ENCODE data around the gene LIPT2.
"Not testable (repeated sequence)": the region's sequence is repeated elsewhere in the genome, so short reads cannot be mapped to it uniquely, and the experiment has no call there.

LIPT2 gene

GRCh38 chr11:74492974-74493790, at the start of gene LIPT2:
LIPT2 (minus strand) TSS chr11:74493724; CDS start chr11:74493703, 21 bp downstream.
- peak; percentile 98 for DNase-seq

GRCh38 chr11:74541466-74541865, 47.9 kb upstream of the LIPT2 start:
- no peak for DNase-seq

GRCh38 chr11:74540270-74540669, 46.7 kb upstream of the LIPT2 start:
- DNase-seq: no peak

GRCh38 chr11:74538680-74539079, 45.2 kb upstream of the LIPT2 start:
- no peak for DNase-seq

- no peak for DNase-seq
Observed at GRCh38 chr11:74535371-74536160, 42.0 kb upstream of the LIPT2 start.

GRCh38 chr11:74534946-74535275, 41.4 kb upstream of the LIPT2 start:
- DNase-seq: not testable (repeated sequence)

GRCh38 chr11:74534216-74534945, 40.9 kb upstream of the LIPT2 start:
- DNase-seq: no peak

GRCh38 chr11:74533421-74533820, 39.9 kb upstream of the LIPT2 start:
- DNase-seq: no peak

GRCh38 chr11:74532501-74533246, 39.1 kb upstream of the LIPT2 start:
- DNase-seq: no peak

GRCh38 chr11:74524978-74525377, 31.5 kb upstream of the LIPT2 start:
- DNase-seq: no peak

GRCh38 chr11:74524501-74524900, 31.0 kb upstream of the LIPT2 start:
- DNase-seq: no peak

GRCh38 chr11:74522776-74523175, 29.3 kb upstream of the LIPT2 start:
- DNase-seq: no peak

GRCh38 chr11:74521666-74522252, 28.2 kb upstream of the LIPT2 start:
- no peak for DNase-seq

- no peak for DNase-seq
Observed at GRCh38 chr11:74520927-74521665, 27.6 kb upstream of the LIPT2 start.

- DNase-seq: no peak
Observed at GRCh38 chr11:74520316-74520715, 26.8 kb upstream of the LIPT2 start.

- no peak for DNase-seq
Observed at GRCh38 chr11:74519710-74520109, 26.2 kb upstream of the LIPT2 start.

GRCh38 chr11:74517592-74517991, 24.1 kb upstream of the LIPT2 start:
- DNase-seq: not testable (repeated sequence)

GRCh38 chr11:74507582-74507981, 14.1 kb upstream of the LIPT2 start:
- DNase-seq: no peak

GRCh38 chr11:74506823-74507222, 13.3 kb upstream of the LIPT2 start:
- no peak for DNase-seq

- DNase-seq: no peak
Observed at GRCh38 chr11:74505911-74506310, 12.4 kb upstream of the LIPT2 start.

- no peak for DNase-seq
Observed at GRCh38 chr11:74504100-74504691, 10.7 kb upstream of the LIPT2 start.

Data from stimulated activated CD4-positive, alpha-beta T cell treated with anti-CD3 and anti-CD28 coated beads, Interleukin-4, amount 100 ng/mL, for 1 hour (primary cell).